AG10803 (cell line): ENCODE measurements around the gene UBE2D3.
"Not testable (repeated sequence)": the region's sequence is repeated elsewhere in the genome, so short reads cannot be mapped to it uniquely, and the experiment has no call there.

ENCODE experiments used
- DNase-seq: peaks from one replicate; pipeline ENCODE4 v3.0.0; 2010; ENCODE audit warnings: low read depth
- H3K4me3 ChIP-seq: 2 replicates; pipeline ENCODE4 v1.5.1; 2011; ENCODE audit warnings: mild to moderate bottlenecking, low read length, control low read depth
- CTCF ChIP-seq: conservative IDR thresholded peaks from 2 replicates; pipeline ENCODE4 v1.5.1; 2011; ENCODE audit warnings: mild to moderate bottlenecking, low read length, control low read depth, inconsistent platforms

The UBE2D3 gene

GRCh38 chr4:102826890-102827673, at the start of gene UBE2D3:
Gene UBE2D3, minus strand, starts transcription at chr4:102827551. Its CDS starts 1,043 bp downstream, at chr4:102826508.
- peak; percentile 98 for DNase-seq
- 0 out of 2 replicates have a peak, but pooled peaks have one; percentile 7 for TF ChIP-seq CTCF
- peak within 1 kb of the TSS; percentile 91 for H3K4me3 ChIP-seq

GRCh38 chr4:102871772-102872171, 44.4 kb upstream of the UBE2D3 start:
- no peak for DNase-seq
- TF ChIP-seq CTCF = no peak
- no peak overlapping the region for H3K4me3 ChIP-seq

- no peak for TF ChIP-seq CTCF
- no peak for DNase-seq
- peak overlapping the region; percentile 68 for H3K4me3 ChIP-seq
These were observed 42.3 kb upstream of the UBE2D3 start for GRCh38 chr4:102869569-102870197.

- peak within 1 kb of the TSS; percentile 68 for H3K4me3 ChIP-seq
- TF ChIP-seq CTCF = no peak
- DNase-seq = peak; percentile 90
These were observed 41.6 kb upstream of the UBE2D3 start, which contains the start of gene CISD2 for GRCh38 chr4:102868781-102869568. Gene CISD2, plus strand, starts transcription at chr4:102868992. Its CDS starts 93 bp downstream, at chr4:102869085.

GRCh38 chr4:102868153-102868780, 40.9 kb upstream of the UBE2D3 start:
- H3K4me3 ChIP-seq = peak overlapping the region; percentile 68
- no peak for TF ChIP-seq CTCF
- DNase-seq = no peak

- H3K4me3 ChIP-seq = peak overlapping the region; percentile 68
- no peak for TF ChIP-seq CTCF
- no peak for DNase-seq
These were observed 40.2 kb upstream of the UBE2D3 start for GRCh38 chr4:102867278-102868152.

GRCh38 chr4:102865327-102865726, 38.0 kb upstream of the UBE2D3 start:
- not testable (repeated sequence) for H3K4me3 ChIP-seq

More at GRCh38 chr4:102865327-102865726, 38.0 kb upstream of the UBE2D3 start:
- not testable (repeated sequence) for DNase-seq
